ENCODE data around the gene CCDC141.

DNA sequence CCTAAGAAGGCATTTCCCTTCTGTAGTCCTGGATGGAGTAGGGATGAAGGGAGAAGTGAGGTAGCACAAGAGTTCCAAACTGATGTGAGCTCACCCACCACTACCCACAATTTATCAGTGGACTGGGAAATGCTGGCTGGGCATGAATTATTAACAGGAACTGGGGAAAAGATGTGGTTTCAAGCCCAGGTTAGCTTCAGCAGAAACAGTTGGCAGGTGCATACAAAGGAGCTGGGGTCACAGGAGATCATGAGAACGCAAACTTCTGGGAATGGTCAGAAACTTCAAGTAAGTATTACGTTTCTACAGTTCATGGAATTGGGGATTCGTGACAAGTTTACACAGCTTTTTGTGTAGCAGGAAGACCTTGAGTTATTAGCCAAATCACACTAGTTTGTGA lies 5.4 kb downstream of the CCDC141 start:
- TF ChIP-seq REST (IDR thresholded peaks at IDR 0.05; ENCODE audit: unreplicated experiment): no peak
- no peak for TF ChIP-seq ZNF331 (CRISPR knock-in tag; IDR thresholded peaks at IDR 0.05; ENCODE audit: low read depth)
- no peak for TF ChIP-seq CTCF (conservative IDR thresholded peaks at IDR 0.05; ENCODE audit: low read depth in 2 of 2)
- no peak for TF ChIP-seq ZNF462 (CRISPR knock-in tag; IDR thresholded peaks at IDR 0.05)
- no peak for TF ChIP-seq STAT1 (IDR thresholded peaks at IDR 0.05; ENCODE audit: unreplicated experiment)
- TF ChIP-seq POLR2AphosphoS5 (IDR thresholded peaks at IDR 0.05; ENCODE audit: low read depth): no peak
- TF ChIP-seq EZH2 (IDR thresholded peaks at IDR 0.05; ENCODE audit: low read depth, unreplicated experiment): no peak
- no peak for TF ChIP-seq ETS1 (IDR thresholded peaks at IDR 0.05)

Data from GM23338 (cell line).